Measurements from ENCODE around the gene NAV2.
"Not testable (repeated sequence)": the region's sequence is repeated elsewhere in the genome, so short reads cannot be mapped to it uniquely, and the experiment has no call there.

The NAV2 gene

DNA sequence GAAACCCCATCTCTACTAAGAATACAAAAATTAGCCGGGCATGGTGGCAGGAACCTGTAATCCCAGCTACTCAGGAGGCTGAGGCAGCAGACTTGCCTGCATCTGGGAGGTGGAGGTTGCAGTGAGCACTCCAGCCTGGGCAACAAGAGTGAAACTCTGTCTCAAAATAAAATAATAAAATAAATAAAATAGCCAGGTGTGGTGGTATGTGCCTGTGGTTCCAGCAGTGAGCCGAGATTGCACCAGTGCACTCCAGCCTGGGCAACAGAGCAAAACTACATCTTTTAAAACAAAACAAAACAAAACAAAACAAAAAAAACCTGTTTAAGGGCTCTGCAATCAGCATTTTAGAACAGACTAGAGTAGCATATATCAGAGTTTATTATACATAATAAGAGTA lies 214.8 kb downstream of the NAV2 start:
- not testable (repeated sequence) for DNase-seq (ENCODE audit: low read depth in 2 of 2)

GRCh38 chr11:19929147-19929546 lies 216.5 kb downstream of the NAV2 start:
- no peak for DNase-seq (ENCODE audit: low read depth in 2 of 2)

DNA sequence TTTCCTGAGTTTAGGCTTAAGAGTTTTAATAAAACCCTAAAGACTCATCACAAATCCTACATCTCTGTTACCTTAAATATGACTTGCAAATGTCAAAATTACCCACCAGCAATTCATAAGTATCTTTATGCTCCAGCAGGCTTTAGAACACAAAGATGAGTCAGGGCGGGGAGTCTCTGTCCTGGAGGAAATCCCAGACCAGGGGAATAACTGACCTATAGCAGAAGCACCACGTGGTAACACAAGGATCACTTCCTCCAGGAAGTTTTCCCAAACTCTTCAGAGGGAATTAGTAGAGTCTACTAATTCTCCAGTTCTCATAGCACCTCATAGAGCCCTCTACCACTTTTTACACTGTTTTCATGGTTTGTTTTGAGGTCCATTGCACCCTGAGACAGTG lies 217.0 kb downstream of the NAV2 start:
- DNase-seq (ENCODE audit: low read depth in 2 of 2): no peak

DNA sequence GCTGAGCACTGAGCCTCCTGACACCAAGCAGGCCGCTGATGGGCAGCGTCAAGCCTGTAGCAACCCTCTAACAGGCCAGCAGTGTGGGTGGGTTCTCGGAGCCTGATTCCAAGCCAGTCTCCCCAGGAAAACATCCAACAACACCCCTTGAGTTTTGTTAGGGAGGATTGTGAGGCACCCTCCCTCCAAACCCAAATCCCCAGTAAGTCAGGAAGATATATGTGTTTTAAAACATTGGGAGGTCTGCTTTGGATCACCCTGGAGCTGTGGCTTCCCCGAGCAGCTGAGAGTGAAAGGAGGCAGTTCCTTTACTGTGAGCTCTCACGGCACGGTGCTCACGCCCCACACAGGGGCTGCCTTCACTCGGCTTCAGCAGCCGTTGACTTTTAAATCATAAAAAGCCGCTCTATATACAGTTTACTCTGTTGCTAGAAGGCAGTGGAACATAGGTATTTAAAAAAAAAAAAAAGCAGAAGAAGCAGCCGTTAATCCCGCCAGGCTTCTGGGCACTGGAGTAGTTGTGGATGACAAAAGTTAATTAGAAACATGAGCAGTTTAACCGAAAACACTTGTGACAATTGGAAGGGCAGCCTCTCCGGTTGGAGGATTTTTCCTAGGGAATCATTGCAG lies 218.6 kb downstream of the NAV2 start:
- no peak for DNase-seq (ENCODE audit: low read depth in 2 of 2)

DNA sequence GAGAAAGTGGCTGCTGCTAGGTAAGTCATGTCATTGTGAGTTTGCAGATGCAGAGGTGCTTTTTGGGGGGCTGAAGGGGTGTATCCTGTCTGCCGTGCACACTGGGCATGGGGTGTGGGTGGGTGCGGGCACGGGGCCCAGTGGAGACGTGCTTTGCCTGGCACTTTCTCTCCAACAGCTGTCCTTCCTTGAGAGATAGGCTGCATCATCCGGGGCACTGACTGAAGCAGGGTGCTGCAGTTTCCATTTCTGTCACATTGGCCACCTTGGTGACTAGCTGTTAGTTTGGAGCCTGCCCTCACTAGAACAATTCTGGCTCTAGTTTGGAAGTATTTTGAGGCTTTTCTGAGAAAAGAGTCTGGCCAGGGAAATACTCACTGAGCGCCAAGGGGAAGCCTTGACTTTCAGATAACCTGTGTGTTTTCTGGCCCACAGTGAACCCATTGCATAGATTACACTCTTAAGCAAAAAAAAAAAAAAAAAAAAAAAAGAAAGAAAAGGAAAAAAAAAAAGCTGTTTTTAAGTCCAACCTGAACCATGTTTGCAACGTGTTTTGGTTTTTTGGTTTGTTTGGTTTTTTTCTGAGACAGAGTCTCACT lies 219.2 kb downstream of the NAV2 start:
- no peak for DNase-seq (ENCODE audit: low read depth in 2 of 2)

DNA sequence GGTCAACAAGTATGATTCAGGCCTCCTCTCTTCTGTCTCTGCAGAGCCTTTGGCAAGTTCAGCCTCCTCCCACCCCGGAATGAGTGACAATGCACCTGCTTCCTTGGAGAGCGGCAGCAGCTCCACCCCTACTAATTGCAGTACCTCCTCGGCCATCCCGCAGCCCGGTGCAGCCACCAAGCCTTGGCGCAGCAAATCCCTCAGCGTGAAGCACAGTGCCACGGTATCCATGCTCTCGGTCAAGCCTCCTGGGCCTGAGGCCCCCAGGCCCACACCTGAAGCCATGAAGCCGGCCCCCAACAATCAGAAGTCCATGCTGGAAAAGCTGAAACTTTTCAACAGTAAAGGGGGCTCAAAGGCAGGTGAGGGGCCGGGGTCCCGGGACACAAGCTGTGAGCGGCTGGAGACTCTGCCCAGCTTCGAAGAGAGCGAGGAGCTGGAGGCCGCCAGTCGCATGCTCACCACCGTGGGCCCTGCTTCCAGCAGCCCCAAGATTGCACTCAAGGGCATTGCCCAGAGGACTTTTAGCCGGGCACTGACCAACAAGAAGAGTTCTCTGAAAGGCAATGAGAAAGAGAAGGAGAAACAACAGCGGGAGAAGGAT lies 220.6 kb downstream of the NAV2 start:
- no peak for DNase-seq (ENCODE audit: low read depth in 2 of 2)

DNA sequence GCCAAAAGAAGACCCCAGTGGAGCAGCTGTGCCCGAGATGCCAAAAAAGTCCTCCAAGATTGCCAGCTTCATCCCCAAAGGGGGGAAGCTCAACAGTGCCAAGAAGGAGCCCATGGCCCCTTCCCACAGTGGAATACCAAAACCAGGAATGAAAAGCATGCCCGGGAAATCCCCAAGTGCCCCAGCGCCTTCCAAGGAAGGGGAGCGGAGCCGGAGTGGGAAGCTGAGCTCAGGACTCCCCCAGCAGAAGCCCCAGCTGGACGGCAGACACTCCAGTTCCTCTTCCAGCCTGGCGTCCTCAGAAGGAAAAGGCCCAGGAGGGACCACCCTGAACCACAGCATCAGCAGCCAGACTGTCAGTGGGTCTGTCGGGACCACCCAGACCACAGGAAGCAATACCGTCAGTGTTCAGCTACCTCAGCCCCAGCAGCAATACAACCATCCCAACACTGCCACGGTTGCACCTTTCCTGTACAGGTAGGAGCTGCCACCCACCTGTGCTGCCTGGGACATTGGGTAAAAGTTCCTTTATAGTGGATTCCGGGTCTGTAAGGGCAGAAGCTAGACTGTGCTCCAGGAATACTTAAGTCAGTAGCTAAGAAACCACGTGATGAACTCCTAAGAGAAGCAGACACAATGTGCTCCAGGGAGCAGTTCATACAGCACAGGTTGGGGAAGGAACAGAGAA lies 221.3 kb downstream of the NAV2 start:
- no peak for DNase-seq (ENCODE audit: low read depth in 2 of 2)

- DNase-seq (ENCODE audit: low read depth in 2 of 2): no peak
Measured at GRCh38 chr11:19934828-19935259, 222.2 kb downstream of the NAV2 start.

DNA sequence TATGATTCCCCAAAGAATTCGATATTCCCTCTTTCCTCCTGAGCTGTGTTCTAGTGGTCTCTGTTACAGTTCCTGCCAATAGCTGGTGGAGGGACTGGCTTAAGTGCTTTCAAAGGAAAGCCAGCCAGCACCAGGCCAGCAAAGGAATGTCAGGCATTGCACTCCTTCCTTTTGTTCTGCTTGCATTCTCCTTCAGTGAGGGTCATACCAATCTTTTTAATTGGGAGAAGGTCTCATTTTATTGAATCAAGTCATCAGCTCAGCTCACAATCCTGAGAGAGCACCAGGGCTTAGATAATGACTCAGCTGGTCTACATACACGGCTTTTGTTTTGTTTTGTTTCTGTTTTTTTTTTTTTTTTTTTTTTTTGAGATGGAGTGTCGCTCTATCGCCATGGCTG lies 222.9 kb downstream of the NAV2 start:
- no peak for DNase-seq (ENCODE audit: low read depth in 2 of 2)

DNA sequence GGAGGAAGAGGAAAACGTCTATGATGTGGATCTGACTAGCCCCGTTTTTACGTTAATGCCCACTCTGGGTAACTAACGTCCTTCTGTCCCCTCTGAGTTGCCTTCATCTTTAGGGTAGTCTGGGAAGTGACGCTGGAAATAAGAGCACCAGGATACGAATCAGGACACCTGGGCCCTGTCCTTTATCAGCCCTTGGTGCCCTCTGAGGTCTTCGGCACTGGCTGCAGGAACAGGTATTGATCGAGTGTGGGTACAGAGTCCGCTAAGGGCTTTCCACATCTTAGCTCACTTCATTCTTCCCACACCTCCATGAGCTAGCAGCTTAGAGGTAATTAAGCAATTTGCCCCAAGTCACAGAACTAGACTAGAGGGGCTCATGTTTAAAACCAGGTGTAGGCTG lies 223.8 kb downstream of the NAV2 start:
- DNase-seq (ENCODE audit: low read depth in 2 of 2): no peak

- DNase-seq (ENCODE audit: low read depth in 2 of 2): peak in 1 of 2 donors; percentile 18
Measured at GRCh38 chr11:19938169-19938856, 225.7 kb downstream of the NAV2 start.

DNA sequence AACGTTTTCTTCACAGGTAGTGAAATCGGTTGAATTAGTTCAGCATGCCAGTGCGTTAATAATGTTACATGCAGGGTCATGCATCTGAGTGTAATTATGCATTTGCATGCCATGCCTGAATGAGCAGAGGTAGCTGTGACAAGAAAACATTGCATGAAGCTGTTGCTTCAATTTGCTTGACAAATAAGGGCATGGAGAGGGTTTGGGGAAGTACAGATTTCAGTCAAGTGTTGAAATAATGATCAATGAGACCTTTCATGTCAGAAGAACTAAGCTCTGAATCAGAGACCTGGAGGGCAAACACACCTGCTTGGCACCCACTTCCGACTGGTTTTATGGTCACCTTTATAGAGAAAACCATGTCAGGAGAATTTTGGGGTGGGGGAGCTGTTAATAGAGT lies 226.2 kb downstream of the NAV2 start:
- DNase-seq (ENCODE audit: low read depth in 2 of 2): no peak

- no peak for DNase-seq (ENCODE audit: low read depth in 2 of 2)
Measured at GRCh38 chr11:19939415-19939929, 226.8 kb downstream of the NAV2 start.

DNA sequence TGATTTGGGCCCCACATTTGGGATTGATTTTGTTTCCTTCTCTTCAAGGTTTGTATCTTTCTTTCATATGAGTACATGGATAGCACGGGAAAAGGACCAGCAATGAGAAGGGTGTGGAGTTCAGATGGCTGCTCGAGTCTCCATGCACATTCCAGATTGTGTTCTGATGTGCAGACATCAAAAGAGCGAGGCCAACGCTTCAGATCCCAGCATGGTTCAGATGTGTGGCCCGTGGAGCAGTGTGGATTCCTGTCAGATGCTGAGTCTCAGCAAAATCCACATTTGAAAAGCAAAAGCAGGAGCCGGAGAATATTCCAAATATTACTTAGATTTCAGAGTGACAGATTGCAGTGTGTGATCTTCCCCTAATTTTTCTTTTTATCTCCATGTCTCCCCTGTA lies 228.2 kb downstream of the NAV2 start:
- DNase-seq (ENCODE audit: low read depth in 2 of 2): no peak

DNA sequence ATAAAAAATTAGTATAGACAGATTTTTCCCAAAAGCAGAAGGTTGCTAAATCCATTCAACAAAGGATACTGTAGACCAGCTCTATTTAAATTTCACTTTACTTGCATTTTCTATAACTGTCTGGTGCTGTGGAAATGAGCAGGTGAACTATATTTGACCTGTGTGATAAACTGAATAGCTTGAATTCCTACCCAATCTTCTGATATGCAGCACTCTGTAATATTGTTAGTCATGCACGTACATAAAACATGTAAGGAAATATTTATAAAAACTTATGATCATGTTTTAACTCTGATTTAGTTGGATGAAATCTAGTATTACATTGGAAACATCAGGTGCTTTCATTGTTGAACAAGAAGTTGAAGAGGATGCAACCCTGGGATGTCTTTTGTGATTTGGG lies 234.0 kb downstream of the NAV2 start:
- DNase-seq (ENCODE audit: low read depth in 2 of 2): no peak

GRCh38 chr11:19947537-19948114 lies 235.0 kb downstream of the NAV2 start:
- no peak for DNase-seq (ENCODE audit: low read depth in 2 of 2)

- DNase-seq (ENCODE audit: low read depth in 2 of 2): no peak
Measured at GRCh38 chr11:19949606-19950005, 237.0 kb downstream of the NAV2 start.

DNA sequence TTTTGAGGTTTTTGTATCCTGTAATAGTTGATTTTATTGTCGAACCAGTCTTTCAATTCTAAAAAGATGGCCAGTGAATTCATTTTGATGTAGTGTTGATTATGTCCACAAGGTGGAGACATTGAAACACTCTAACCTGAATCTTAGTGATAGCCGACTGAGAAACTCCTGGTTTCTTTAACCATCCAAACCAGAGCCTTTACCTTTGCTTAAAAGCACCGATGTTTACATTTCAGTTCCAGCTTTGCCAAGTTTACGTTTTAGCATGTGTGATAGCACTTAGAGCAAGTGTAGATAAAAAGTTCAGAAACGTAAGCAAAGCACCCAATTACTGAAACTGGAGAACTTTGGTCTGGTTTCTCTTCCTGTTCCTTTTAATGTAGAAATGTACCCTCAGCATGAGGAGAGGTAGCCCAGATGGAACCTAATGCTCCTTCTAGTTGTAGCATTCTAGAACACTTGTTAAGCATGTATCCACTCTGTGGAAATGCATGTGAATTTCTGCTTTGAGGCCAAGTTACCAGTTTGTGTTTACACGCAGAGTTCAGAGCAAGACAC lies 239.0 kb downstream of the NAV2 start:
- no peak for DNase-seq (ENCODE audit: low read depth in 2 of 2)

GRCh38 chr11:19952116-19952605 lies 239.5 kb downstream of the NAV2 start:
- no peak for DNase-seq (ENCODE audit: low read depth in 2 of 2)

GRCh38 chr11:19952911-19953310 lies 240.3 kb downstream of the NAV2 start:
- no peak for DNase-seq (ENCODE audit: low read depth in 2 of 2)

GRCh38 chr11:19953336-19953735 lies 240.7 kb downstream of the NAV2 start:
- no peak for DNase-seq (ENCODE audit: low read depth in 2 of 2)
